Cerebellar nuclear complex (tissue), 1 donor: ENCODE measurements around the gene SIX2.

ENCODE experiments used
- DNase-seq, 2 experiments: peaks; one replicate each; lab custom pipeline; 2025; lab: John Stamatoyannopoulos, UW

SIX2 gene

GRCh38 chr2:45001869-45002385, 7.3 kb downstream of the SIX2 start:
- DNase-seq, result no peak

- DNase-seq, result no peak
Observed at GRCh38 chr2:45000921-45001868, 8.1 kb downstream of the SIX2 start.

DNA sequence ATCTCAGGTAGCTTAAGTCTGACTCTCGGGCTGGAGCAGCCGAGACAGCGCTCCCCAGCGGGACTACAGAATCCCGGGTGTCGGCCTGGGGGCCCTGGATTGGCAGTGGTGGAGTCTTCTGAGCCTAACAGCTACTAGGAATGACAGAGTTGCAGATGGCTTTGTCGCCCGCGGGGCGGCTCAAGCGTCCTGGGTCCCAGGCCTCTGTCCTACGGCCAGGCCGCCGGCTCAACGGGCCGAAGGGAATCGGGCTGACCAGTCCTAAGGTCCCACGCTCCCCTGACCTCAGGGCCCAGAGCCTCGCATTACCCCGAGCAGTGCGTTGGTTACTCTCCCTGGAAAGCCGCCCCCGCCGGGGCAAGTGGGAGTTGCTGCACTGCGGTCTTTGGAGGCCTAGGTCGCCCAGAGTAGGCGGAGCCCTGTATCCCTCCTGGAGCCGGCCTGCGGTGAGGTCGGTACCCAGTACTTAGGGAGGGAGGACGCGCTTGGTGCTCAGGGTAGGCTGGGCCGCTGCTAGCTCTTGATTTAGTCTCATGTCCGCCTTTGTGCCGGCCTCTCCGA, 8.8 kb downstream of the SIX2 start:
- no peak for DNase-seq

DNA sequence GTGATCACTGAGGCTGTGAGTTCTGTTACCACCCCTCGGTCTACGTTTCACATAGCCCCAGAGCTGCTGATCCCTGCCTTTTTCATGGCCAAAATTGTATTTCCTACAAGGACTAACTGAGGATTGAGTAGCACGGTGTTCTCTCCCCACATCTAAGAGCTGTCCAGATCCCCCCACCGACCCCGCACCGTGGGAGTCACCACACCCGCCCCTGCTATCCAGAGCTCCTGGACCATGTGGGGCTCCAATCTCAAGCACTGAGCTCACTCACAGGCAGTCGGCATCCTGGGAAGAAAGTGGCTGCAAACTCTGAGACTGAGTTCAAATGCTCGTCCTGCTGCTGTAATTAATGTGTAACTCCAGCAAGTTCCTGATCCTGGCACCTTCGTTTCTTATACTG, 9.7 kb downstream of the SIX2 start:
- no peak for DNase-seq

DNA sequence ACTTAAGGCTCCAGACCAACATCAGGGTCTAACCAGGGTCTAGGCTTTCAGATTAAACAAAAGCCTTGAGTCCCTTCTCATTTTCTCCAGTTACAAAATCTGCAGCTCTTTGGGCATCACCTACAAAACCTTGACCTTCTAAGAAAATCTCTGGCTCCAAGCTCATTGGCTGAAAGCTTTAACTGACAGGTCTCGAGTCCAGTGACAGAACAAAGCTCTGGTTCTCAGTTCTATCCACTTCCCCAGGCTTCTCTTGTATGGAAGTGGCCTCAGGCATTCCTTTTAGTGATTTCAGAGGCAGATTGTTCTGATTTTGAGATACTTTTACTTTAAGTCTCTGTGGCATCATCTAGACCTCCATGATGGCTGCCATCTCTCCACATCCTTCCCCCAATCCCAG, 11.3 kb downstream of the SIX2 start:
- no peak for DNase-seq

DNA sequence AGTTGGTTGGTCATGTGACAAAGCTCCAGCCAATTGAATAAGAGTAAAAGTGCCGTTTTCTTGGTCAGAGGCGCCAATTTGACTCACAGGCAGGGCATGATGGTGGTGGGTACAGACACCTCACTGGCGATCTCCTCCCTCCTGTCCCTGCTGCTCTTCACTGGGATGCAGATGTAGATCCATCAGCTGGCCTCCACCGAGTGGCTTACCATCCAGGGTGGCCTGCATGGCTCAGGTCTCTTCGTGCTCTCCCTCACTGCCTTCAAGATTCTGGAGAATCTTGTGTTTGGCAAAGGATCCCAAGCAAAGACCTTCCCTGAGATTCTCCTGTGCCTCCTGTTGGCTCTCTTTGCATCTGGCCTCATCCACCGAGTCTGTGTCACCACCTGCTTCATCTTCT, 12.9 kb downstream of the SIX2 start:
- DNase-seq, result no peak

DNA sequence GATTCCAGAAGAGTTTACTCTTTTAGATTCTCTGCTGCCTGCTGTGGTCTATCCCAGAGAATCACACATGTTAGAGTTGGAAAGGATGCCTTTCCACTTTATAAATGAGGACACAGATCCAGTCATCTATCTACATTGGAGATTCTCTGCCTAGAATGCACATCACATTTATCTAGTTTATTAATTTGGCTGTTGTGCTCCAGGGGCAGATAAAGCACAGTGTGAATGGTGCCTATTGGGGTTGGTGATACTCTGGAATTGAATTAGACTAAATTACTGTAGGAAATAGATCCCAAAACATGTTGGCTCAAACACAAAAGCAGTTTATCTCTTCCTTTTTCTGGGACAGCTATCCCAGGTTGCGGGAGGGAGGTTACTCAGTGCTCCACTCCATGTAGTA, 14.9 kb downstream of the SIX2 start:
- DNase-seq, result no peak

DNA sequence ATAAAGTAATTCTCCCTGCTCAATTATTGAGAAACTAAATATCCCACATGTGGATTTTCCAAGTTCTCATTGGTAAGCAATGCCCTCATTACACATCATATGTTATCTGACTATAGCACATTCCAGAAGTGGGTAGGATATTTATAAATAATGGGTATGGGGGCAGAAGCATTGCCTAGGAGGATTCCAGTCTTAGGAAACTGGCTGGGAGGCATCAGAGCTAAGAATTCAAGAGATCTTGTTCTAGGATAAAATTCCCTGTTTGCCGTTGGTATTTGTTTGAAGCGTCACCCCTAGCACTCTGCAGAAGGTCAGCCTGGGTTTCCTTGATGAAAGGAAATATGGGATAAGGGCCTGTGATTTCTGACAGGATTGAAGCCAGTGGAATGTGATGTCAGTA, 20.1 kb downstream of the SIX2 start:
- no peak for DNase-seq

DNA sequence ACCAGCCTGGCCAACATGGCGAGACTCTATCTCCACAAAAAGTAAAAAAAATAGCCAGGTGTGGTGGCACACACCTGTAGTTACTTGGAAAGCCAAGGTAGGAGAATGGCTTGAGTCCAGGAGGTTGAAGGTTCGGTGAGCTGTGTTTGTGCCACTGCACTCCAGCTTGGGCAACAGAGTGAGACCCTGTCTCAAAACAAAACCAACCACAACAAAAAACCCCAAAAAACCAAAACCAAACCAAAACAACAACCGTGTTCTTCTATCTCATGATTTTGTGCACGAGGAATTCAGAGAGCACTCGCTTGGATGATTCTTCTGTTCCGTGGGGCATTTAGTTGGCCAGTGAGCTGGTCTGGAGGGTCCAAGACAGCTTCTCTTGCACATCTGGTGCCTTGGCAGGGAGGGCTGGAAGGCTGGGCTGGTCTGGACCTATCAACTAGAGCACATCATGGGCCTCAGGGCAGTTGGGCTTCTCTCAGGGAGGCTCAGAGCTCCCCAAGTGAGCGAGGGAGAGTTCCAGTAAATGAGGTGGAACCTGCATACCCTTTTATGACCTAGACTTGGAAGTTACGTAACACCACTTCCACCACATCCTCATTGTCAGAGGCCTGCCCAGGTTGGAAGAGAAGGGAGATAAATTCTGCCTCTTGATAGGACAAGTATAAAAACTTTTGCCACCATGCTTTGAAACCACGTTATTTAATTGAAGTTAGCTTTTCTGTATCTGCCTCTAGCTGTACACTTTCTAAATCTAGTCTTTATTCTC, 25.2 kb downstream of the SIX2 start:
- no peak for DNase-seq

GRCh38 chr2:44981714-44982108, 27.5 kb downstream of the SIX2 start:
- peak in 1 of 2 experiments; percentile 1 for DNase-seq

DNA sequence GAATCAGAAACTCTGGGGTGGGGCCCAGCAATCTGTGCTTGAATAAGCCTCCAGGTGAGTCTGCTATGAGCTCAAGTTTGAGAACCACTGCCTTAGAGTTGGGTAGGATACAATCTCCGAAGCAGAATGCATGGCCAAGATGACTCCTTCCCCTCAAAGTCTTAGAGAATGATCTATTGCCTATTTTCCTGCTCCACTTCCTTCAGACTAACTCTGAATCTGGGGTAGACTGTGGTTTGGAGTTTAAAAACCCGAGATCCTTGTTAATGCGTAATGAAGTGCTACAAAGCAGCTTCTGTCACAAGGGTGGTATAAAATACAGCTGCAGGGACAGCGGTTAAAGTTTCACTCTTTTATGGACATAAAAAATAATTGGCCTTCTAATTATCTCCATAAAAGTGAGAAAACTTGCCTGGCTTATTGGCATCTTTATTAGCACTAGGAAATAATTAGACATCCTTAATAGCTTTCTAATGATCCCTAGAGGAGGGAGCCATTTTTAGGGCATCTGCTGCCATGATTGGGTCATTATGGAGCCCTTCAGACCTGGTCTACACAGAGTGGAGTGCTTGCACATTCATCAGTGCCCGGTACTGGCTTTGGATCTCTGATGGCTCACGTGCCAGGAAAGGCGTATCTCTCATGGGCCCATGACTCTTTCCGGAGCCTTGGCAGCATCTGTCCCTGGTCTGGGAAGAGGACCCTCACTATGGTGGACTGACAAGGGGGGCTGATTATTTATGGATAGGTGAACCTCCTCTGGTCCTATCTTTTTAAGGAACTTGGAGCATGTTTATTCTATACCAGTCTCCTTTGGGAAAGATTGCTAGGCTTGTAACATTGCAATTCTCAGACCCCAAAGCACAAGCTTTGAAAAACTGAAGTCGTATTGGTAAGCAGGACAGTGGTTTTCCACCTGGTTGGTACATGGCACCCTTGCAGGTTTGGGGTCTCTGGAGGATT, 28.2 kb downstream of the SIX2 start:
- no peak for DNase-seq

GRCh38 chr2:44979581-44979980, 29.7 kb downstream of the SIX2 start:
- no peak for DNase-seq

DNA sequence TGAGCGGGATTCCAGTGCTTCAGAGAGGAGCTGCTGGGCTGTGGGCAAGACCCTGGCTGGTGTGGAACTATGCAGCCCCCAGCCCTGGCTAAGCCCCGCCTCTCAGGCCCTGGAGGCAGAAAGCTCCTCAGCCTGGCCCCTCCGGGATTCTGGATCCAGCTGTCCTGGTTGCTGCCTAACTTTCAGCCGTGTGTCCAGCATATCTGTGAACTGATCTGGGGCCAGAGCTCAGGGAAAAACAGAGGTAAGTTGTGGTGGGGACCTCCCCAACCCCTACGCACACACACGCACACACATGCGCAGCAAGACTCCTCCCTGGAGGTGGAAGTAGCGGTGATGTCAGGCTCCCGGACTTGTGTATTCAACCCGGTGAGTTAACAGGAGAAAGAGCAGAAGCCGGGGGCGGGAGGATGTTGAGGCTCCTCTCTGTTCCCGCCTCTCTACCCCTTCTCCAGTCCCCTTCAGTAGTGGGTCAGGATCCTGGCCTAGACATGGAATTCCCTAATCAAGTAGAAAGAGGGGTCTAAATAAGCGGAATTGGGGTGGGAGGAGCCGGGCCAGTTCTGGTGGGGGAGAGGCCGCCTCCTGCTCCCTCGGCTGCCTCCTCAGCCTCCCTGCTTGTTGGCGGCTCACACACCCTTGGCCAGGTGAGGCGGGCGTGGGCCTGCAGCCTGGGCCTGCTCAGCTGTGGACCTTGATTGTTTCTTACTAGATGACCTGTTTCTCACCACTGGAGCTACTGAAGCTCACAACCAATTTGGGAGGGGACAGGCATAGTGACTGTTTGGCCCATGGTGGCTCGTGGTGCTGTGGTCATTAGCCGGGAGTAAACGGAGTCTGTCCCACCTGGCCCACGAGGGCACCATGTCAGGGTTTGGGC, 33.4 kb downstream of the SIX2 start:
- no peak for DNase-seq

GRCh38 chr2:44974064-44974715, 35.1 kb downstream of the SIX2 start:
- DNase-seq, result no peak

- no peak for DNase-seq
Observed at GRCh38 chr2:44972771-44973535, 36.3 kb downstream of the SIX2 start.

- DNase-seq, result no peak
Observed at GRCh38 chr2:44970846-44971450, 38.3 kb downstream of the SIX2 start.

DNA sequence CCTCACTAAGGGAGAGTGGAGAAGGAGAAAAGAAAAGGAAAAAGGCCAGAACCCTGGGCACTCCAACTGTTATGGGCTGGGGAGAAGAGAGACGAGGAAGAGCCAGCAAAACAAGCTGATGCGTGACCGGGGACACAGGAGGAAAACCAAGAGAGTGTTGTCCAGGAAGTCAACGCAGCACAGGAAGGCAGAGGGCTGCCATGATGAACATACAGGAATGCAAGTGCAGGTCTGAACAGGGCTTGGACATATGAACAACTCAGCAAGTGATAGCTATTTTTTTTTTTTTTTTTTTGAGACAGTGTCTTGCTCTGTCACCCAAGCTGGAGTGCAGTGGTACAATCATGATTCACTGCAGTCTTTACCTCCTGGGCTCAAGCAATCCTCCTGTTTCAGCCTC, 39.3 kb downstream of the SIX2 start:
- no peak for DNase-seq

DNA sequence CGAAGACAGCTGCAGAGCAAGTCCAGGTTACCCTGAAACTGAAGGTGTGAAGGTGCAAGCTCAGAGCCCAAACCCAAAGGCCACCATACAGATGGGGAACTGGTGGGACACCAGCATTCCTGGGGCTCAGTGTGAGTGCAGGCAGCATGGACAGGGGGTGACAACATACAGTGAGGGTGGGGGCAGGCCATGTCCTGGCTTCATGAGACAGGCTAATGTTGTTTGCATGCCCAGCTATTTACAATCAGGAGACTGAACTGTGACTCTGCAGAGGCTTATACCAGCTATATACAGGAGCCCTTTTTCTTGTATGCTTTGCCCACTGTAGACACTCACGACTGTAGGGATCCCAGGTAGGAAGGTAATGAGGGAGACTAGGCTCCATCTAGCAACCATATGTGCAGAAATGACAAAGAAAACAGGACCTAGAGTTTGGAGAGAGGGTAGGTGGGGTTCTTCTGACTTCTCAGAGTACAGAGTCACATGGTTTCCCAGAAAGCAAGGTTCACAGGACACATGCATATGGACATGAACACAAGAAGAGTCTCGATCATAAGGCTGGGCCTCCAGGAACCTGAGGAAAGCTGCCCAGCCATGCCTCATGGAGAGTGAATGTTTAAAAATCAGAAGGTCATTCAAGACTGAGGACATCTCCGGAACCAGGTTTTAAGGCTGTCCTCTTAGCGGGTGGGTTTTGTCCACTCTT, 41.4 kb downstream of the SIX2 start:
- DNase-seq, result no peak
